Amniotic epithelial cell (primary cell): Measurements from ENCODE around the gene MMP15.
"Not testable (repeated sequence)": the region's sequence is repeated elsewhere in the genome, so short reads cannot be mapped to it uniquely, and the experiment has no call there.

Source experiments
- DNase-seq: peaks from one replicate; pipeline ENCODE4 v3.0.0-alpha.2; 2010; ENCODE audit warnings: low read depth

Gene MMP15

DNA sequence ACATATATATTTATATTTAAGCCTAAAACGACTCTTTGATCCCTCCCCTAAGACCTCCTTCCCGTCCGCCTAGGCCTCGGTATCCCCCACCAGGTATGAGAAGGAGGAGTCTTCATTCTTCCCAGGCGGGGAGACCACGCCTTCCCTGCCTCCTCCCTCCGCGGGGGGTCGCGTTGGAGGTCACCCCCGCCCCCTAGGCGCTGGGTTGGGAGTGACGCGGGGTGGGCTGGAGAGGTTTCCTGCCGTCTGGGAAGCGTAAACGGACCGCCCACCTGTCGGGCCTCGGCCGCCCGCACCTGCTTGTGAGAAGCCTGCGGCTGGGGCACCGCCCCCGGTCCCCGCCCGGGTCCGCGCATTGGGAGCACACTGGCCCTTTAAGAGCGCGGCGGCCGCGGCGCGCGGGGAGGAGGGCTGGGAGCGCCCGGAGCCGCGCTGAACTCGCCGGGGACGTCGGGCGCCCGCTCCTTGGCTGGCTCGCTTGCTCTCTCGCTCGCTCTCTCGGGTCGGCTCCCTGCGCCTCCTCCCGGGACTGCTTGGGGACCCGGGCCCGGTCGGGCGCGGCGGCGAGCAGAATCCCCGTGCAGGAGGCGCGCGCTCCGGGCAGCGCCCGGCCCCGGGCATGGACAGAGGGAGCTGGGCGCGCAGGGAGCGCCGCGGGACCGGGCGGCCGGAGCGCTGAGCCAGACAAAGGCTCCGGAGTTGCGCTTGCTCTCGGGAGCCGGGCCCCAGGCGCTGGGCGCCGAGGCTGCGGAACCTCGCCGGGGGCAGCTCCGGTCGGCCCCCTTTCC, at the start of gene MMP15:
TSS of gene MMP15 (plus strand) at position 404 of the 788 bp plus-strand sequence. CDS start 597 bp downstream, outside the sequence.
- DNase-seq, result peak; percentile 62

DNA sequence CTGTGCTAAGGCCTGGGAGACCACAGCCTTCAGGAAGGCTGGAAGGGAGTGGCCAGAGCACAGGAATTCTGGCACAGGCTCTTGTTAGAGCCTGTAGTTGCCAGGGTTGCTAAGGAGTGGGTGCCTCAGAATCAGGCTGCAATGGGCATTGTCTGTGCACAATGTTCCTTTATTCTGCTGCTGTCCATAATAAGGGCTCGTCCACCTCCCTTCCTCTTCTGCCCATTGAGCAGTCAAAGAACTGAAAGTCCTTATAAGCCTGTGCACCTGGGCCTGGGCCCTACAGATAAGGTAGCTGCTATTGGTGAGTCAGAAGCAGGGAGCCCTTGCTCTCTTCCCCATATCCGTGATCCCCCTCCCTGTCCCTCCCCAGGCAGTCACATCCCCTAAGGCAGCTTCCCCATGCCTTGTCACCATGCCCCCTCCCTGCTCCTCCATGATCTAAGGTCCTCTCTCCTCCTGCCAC, 49.2 kb upstream of the MMP15 start:
- peak; percentile 21 for DNase-seq

DNA sequence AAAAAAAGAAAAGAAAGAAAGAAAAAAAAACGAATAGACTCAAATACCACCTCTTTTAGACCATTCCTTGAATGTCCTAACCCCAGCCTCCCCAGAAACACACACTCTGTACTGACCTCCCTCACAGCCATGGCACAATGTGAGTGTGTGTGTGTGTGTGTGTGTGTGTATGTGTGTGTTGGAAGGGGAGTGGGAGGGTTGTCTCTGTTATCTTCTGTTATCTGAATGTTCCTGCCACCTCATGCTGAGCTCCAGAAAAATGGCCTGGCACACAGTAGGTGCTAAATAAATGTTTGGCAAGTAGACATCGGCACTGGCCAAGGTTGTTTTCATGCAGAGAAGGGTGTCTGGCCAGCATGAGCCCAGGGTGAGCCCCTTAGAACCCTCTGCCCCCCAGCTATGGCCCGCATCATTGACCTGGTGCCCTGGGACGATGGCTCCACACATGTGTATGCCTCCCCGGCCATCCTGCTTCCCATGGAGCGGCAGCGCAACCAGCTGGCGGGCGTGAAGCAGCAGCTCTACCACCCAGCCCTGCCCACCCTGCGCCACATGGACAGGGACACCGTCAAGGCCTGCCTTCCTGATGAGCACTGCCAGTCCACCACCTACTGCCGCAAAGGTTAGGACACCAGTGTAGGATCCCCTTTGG, 48.0 kb upstream of the MMP15 start:
- peak; percentile 9 for DNase-seq

DNA sequence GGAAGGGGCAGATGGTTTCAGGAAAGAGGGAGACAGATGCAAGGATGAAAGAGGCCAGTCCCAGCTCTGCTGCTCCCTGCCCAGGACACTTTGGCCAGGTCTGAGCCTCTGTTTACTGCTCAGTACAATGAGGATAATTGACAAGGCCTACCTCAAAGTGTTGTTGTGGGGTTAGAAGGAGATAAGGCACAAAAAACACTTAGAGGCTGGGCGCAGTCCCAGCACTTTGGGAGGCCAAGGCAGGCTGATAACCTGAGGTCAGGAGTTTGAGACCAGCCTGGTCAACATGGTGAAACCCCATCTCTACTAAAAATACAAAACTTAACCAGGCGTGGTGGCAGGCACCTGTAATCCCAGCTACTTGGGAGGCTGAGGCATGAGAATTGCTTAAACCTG, 47.5 kb upstream of the MMP15 start:
- not testable (repeated sequence) for DNase-seq

DNA sequence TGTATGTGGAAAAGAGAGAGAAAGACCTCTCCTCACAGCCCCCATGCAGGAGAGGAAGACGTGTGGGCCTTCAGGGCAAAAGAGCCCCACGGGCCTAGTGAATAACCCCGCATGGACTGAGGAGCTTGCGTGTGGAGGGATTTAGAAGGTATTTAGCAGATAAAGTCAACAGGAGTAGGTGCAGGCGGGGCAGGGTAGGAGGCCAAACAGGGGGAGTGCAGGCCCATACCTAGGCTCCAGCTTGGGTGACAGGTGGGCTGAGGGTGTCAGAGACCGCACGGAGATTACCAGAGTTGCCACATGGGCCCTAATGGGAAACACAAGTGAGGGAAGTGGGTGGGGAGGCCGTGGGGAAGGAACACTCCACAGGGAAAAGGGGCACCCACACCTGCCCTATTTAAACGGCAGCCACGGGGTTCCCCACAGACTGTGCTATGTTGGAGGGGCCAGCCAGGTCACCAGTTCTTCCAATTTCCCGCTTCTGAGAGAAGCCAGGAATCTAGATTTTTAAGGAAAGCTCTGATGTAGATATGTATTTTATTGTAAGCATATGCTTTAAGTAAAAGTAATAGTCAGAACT, 46.5 kb upstream of the MMP15 start:
- no peak for DNase-seq

DNA sequence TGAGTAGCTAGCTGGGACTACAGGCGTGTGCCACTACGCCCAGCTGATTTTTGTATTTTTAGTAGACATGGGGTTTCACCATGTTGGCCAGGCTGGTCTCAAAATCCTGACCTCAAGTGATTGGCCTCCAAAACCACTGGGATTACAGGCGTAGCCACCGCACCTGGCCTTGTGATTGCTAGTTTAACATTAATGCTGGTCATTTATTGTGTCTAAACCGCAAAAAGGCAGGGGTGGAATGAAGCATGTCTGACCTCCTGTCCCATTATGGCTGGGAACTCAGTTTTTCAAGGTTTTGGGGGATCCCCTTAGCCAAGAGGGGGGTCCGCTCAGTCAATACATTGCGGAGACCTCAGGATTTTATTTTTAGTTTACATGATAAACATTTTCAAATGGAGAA, 43.9 kb upstream of the MMP15 start:
- DNase-seq, result no peak

DNA sequence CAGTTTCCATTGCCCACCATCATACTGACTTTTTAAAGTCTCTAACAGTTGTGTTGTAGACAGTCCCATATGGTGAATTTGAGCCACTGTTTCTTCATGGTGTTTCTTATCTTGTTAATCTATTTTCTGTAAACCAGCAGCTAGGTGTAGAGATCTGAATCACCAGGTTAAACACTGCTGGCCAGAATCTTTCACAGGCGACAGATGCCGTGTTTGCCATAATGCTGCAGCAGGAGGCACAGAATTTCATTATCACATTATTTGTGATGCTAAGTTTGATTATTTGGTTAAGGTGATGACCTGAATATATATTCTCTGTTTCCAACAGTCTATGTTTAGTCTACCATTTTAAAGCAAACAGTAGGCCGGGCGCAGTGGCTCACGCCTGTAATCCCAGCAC, 43.2 kb upstream of the MMP15 start:
- DNase-seq, result no peak

DNA sequence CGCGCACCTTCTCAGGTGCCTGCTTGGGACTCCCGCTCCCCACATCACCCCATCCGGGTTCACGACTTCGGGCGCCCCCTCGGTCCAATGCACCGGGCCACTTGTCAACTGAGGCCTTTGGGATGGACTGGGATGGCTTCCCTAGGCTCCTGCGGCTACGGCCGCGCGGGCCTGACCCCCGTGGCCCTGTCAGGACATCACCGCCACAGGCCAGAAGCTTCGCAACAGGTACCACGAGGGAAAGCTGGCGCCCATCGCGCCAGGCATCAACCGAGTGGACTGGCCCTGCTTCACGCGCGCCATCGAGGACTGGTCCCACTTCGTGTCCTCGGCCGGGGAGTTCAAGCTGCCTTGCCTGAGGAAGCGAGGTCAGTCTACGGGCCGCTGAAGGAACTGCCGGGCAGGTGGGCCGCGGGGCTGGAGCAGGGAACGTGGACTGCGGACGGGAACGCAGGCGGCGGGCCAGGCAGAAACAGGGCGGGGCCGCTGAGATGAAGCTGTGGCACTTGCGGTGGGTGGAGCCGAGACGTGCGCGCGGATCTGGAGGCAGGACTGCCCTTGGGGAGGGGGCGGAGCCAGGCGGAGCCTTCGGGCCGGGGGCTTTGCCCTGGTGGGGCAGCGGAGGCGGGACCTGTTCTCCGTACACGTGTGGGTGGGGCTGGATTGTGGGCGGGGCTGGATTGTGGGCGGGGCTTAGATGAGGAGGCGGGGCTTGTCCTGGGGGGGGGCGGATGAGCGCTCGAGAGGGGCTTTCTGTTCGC, 40.9 kb upstream of the MMP15 start:
- DNase-seq, result peak; percentile 67

DNA sequence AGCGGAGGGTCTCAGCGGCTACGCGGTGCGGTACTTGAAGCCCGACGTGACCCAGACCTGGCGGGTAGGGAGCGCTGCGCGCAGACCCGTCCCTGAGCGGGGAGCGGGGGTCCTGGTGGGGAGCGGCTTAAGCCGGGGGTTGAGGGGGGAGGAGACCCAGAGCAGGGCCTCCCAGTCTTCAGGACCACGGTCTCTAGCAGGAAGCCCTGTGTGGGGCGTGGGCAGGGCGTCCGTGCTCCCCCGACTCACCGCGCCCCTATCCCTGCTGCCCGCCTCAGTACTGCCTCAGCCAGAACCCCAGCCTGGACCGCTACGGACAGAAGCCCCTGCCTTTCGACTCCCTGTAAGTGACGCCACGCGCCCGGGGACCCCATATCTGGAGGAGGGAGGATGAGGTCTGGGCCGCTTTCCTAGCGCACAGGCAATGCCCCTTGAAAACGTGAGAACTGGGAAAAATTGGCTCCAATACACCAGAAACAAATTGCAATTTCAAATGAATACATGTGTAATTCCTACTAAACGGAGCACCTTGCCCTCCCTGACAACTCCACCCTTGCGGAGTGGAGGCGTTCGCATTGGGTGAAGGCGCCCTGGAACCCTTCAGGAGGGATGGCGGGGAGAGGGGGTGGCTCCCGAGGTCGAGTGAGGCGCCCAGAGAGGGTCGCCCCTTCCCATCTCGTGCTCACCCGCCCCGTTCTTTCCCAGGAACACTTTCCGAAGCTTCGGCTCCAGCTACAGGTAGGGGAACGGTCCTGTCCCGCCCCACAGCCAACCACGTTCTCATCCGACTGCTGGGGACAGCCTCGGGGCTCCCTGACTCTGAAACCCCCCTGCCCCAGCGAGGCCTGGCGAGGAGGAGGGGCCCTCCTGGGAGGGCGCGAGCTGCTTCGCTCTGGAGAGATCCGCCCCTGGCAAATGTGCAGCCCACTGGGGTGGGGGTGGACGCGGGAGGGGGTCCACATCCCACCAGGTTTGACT, 40.1 kb upstream of the MMP15 start:
- DNase-seq, result no peak

DNA sequence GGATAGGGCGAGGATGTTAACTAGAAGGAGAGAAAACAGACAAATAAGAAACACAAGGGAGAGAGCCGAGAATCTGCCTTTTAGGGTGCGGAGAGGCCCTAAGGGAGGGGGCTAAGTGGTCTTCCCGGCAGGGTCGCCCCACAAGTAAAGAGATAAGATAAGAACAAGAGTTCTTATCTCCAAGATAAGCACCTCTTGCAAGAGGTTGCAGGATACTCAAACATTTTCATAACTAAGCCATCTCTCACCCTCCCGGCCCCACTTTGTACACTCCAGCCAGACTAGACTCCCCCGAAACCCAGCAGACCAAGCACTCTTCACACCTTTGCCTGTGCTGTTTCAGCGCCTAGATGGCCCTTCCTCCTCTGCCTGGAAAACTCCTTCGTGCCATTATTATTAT, 39.4 kb upstream of the MMP15 start:
- DNase-seq, result no peak

DNA sequence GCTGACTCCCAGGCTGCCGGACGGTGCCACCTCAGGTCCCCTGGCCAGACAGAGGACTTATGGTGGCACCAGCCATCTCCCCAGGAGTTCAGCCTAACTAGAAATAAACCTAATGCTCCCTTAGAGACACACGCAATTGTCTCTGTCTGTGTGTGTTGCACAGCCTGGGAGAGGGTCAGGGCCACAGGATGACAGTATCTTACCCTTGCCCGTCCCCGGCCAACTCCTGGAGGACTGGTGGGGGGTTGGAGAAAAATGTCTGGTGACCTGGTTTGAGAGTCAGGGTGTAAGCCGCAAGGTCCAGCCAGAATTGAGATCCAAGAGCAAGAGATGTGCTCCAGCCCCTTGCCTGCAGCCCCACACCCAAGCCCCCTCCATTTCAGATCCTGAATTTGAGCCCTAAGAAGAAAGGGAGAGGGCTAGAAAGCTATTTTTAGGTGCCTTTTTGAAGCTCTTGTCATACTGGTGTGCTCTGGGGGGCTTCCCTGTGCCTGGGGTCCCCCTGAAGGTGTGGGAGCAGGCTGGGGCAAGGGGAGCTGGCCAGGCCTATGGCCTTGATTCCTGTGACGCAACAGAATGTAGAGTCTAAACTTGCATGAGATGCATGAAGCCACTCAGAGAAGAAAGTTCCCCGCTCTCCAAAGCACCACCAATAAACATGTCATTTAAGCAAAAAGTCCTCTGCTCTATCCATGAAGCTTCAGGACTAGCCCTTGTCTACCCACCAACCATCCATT, 37.9 kb upstream of the MMP15 start:
- DNase-seq, result no peak

DNA sequence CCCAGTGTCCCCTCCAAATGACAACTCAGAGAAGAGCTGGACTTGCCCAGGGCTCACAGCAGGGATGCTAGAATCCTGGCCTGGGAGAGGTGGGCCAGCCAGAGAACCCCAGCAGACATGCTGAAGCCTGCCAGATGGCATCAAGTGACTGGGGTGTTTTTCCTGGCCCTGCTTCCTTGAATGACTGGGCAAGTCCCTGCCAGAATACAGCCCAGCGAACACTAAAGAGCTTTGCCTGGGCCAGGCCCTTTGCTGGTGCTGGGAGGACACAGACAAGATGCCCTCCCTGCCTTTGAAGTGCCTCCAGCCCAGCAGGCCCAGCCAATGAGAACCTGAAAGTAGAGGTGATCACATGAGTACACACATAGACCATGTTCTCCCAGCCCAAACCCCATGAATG, 36.6 kb upstream of the MMP15 start:
- DNase-seq, result no peak

DNA sequence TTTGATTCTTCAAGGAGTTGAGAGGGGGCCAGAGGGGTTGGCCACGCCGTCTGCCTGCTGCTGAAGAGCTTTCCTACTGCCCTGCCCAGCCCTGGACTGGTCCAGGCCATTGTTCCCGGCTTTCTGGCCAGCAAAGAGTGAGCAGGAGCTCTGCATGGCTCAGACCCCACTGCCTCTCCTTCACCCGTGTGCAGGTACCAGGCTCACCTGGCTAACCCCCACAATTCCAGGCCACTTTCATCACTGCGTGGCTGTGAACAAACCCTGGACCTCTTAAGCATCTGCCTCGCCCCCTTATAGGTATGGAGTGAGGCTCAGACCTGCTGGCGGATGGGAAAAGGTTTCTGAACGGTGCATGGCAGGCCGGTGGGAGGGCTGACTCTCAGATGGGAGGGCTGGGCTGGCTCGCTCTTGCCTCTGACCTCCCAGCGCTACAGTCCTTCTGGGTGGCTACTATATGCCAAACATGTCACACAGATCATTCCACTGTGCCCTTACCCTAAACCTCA, 33.9 kb upstream of the MMP15 start:
- DNase-seq, result no peak

DNA sequence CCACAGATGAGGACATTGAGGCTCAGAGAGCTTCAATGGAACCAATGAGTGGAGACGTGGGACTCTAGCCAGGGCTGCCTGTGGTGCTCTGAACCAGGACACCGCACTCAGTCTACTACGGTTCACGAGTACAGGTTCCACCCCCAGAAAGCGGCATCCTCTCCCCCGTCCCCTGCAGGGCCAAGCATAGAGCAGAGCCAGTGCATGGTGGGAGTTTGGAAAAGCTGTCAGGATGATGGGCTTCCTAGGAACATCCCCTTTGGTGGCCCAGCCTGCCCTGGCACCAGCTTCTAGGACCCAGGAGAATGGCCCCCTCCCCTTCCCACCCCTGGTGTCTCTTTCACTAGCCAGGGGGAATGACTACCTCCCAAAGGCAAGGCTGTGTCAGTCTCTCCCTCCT, 33.5 kb upstream of the MMP15 start:
- DNase-seq, result no peak

DNA sequence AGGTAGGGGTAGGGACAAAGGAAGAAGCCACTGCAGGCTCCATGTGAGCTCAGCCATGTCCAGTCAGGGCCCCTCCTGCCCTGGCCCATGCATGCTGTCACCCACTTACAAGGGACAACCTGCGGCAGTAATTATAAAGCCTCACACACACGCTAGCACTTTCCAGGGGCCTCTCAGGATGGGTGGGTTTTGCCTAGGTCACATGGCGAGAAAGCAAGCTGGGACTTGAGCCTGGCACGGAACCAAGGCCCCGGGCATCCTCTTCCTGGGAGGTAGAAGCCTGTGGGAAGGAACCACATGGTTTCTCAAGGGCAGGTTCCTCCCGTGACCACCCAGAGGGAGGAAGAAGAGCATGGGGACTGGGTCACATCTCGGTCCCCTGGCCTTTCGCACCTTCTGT, 32.1 kb upstream of the MMP15 start:
- no peak for DNase-seq

DNA sequence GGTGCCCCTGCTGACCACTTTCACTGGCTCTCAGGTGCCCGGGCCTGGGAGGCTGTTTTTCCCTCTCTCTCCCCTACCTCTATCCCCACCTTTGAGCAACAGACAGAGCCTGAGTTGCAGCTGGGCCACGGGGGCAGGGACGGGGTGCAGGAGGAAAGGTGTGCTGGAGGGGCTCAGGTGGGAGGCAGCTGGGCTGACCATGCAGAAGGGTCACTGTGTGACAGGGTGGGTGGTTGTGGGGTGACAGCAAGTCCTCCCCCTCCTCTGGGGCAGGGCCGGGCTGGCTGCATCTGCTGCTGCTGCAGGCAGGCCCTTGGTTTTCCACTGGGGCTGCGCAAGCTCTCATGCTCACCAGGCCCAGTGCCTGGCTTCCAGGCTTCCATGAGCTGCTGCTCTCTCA, 31.7 kb upstream of the MMP15 start:
- no peak for DNase-seq

DNA sequence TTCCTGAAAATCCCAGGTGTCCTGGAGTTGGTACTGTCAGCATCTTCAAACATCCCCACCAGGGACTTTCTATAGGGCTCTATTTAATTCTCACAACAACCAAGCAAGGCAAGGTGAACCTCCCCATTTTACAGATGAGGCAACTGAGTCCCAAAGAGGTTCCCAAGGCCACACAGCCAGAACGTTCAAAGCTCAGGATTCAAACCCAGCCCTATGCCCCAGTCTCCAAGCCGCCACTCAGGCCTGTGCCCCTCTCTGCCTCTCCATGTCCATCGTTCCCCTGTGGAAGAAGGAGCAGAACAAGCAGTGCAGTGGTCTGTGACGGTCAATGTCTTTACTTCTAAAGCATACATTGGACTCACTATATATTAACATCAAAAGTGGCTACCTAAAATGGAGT, 31.2 kb upstream of the MMP15 start:
- no peak for DNase-seq

DNA sequence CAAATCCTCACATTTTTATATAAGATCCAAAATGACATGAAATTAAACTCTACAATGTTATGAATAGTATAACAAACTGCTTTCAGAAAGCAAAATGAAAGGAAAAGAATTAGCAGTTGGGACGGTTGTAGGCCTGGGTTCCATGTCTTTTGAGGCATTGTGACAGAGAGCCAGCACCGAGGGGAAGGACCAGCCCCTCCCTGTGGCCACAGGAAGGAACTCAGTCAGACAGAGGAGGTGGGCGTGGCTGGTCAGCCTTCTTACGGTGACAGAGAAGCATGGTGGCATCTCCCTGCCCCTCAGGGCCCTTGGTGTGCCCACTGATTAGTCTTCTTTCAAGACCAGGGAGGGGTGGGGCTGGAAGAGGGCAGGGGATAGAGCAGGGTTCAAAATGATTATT, 30.8 kb upstream of the MMP15 start:
- no peak for DNase-seq

DNA sequence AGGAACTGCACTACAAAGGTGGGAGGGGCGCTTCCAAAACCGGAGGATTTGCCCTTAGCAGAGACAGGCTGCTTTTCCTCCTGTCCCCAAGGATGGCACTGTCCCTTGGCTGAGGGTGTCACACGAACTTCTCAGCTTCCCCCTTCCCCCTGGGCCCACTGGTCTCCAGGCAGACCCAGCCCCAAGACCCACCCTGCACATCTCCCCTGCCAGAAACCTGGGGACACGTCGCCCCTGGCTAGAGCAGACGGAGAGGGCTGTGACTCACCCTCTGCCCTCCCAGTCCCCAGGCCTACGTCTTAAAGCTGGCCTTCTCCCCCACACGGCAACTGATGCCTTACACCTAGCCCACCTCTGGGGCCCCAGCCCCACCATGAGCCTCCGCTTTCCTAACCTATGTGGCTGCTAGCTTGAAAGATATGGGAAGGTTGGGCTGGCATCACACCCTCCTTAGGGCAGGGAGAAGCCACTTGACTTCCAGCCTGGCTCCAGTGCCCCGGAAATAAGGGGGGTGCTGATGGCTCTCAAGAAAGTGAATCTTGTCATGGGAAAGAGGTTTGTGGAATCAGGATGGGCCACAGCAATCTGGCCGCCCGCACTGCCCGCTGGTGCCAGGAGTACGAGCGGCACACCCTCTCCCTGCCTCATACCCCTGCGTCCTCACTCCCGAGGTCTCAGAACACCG, 29.7 kb upstream of the MMP15 start:
- DNase-seq, result no peak
